ENCODE data around the gene STARD13. TPM values are rescaled to one million over a fixed set of nuclear protein-coding genes. Genes with fewer than 3 reads are reported as not detected.

STARD13 gene
- total RNA-seq, 3 donors from 2014 or later, result 34.5 to 92.4 (median 35.2) TPM

DNA sequence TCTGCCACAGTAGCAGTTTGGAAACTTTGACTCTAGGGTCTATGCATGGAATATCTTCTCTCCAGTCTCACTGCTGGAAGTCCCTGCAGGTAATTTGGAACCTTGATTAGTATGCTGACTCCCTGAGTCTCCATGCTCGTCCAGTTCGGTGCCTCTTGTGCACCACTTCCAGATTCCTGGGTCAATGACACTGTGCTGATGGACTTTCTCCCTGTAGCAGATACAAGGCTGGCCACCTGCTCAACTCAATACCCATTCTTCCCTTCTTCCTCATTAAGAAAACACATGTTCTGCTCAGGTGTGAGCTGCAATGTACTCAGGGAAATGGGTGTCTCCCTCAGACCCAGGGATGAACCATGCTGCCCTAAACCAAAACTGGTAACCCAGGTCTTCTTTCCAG lies 170.3 kb downstream of the STARD13 start:
- H3K36me3 ChIP-seq (ENCODE audit: low read depth), result no peaks in the 10 kb centered on the region
- TF ChIP-seq, protein P1, sequence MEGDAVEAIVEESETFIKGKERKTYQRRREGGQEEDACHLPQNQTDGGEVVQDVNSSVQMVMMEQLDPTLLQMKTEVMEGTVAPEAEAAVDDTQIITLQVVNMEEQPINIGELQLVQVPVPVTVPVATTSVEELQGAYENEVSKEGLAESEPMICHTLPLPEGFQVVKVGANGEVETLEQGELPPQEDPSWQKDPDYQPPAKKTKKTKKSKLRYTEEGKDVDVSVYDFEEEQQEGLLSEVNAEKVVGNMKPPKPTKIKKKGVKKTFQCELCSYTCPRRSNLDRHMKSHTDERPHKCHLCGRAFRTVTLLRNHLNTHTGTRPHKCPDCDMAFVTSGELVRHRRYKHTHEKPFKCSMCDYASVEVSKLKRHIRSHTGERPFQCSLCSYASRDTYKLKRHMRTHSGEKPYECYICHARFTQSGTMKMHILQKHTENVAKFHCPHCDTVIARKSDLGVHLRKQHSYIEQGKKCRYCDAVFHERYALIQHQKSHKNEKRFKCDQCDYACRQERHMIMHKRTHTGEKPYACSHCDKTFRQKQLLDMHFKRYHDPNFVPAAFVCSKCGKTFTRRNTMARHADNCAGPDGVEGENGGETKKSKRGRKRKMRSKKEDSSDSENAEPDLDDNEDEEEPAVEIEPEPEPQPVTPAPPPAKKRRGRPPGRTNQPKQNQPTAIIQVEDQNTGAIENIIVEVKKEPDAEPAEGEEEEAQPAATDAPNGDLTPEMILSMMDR (IDR thresholded peaks at IDR 0.05), result no peak
- intact Hi-C loops (cut with DNase I, micrococcal nuclease), result no loop called here
- no peak for DNase-seq
- H3K4me3 ChIP-seq, result no peak overlapping the region
- H3K4me1 ChIP-seq (ENCODE audit: low read depth), result peaks cover 17% of the 10 kb centered on the region
- no peak for ATAC-seq
- H3K9me3 ChIP-seq, result no peaks in the 10 kb centered on the region

DNA sequence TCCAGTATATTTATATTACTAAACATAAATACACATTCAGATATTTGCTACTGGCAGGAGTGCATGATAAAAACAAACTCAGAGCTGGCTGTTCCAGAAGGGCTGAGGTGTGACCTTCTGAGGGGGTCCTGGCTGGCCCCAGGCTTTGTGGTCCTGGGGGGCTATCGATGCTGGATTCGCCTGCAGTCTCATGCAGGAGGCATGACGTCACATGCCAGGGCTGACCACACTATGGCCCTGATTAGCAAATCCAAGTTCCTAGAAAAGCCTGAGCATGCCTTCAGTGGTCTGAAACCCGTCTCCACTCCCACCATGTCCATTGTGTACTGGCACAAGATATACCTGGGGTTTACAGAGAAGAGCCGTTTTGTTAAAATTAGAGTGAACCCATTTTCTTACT lies 171.4 kb downstream of the STARD13 start:
- intact Hi-C loops (cut with DNase I, micrococcal nuclease), result no loop called here
- Histone ChIP-seq H3K4me3 (no peak overlapping the region), H3K36me3 (ENCODE audit: low read depth) (no peaks in the 10 kb centered on the region), H3K4me1 (ENCODE audit: low read depth) (peaks cover 24% of the 10 kb centered on the region), H3K9me3 (no peaks in the 10 kb centered on the region)
- TF ChIP-seq, protein P1 (IDR thresholded peaks at IDR 0.05), result no peak
- DNase-seq, result no peak
- ATAC-seq, result no peak

DNA sequence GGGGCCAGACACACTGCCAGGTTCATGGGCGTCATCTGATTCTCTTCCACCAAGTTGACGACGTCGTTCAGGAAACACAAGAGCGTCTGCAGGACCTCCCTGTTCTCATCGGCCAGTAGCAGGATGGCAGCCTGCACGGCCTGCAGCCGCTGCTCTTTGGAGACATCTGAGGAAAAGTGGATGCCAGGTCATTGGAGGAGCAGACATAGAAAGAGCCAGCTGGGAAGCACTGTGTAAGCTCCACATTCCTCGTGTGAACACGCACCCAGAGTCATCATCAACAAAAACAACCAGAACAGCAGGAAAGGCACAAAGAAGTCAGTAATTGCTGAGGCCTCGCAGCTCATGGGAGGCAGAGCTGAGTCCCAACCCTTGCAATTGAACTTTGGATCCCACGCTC lies 172.8 kb downstream of the STARD13 start:
- peaks cover 24% of the 10 kb centered on the region for H3K4me1 ChIP-seq (ENCODE audit: low read depth)
- no peak overlapping the region for H3K4me3 ChIP-seq
- no peak for DNase-seq
- TF ChIP-seq, protein P1 (IDR thresholded peaks at IDR 0.05), result no peak
- ATAC-seq, result no peak
- intact Hi-C loops (cut with DNase I, micrococcal nuclease), result no loop called here
- H3K9me3 ChIP-seq, result no peaks in the 10 kb centered on the region
- H3K36me3 ChIP-seq (ENCODE audit: low read depth), result no peaks in the 10 kb centered on the region

DNA sequence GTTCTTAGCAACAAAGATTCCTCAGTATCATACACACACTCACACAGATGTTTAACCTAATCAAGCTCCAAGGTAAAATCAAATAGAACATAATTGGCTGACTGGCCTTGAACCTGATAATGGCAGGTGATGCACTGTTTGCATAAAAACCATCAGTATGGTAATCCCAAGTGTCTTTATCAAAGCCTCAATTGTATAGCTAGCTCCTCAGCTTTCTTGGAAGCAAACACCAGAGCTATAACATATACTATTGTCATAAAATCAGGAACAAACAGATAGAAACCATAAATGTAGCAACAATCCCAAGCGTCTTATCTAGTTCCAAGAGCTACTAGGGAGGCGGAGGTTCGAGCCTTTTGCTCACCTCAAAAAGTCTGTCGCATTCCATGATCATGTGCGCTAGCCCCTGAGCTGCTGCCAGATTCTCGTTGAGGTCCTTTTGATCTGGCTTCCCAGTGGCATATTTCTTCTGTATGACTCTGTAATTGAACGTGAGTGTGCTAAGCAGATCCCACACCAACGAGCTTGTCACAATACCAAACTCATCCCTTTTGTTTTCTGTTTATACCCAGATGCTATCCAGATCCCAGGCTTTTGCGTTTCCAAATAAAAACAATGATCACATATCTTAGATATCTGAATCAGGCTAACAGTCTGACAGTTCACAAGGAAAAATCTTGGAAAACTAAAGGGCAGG lies 174.0 kb downstream of the STARD13 start:
- intact Hi-C loops (cut with DNase I, micrococcal nuclease), result no loop called here
- ATAC-seq, result peak; percentile 82
- peaks cover 22% of the 10 kb centered on the region for H3K4me1 ChIP-seq (ENCODE audit: low read depth)
- H3K4me3 ChIP-seq, result no peak overlapping the region
- H3K9me3 ChIP-seq, result no peaks in the 10 kb centered on the region
- H3K36me3 ChIP-seq (ENCODE audit: low read depth), result no peaks in the 10 kb centered on the region
- TF ChIP-seq, protein P1 (IDR thresholded peaks at IDR 0.05), result no peak
- peak in 2 of 3 donors; percentile 43 to 58 for DNase-seq

DNA sequence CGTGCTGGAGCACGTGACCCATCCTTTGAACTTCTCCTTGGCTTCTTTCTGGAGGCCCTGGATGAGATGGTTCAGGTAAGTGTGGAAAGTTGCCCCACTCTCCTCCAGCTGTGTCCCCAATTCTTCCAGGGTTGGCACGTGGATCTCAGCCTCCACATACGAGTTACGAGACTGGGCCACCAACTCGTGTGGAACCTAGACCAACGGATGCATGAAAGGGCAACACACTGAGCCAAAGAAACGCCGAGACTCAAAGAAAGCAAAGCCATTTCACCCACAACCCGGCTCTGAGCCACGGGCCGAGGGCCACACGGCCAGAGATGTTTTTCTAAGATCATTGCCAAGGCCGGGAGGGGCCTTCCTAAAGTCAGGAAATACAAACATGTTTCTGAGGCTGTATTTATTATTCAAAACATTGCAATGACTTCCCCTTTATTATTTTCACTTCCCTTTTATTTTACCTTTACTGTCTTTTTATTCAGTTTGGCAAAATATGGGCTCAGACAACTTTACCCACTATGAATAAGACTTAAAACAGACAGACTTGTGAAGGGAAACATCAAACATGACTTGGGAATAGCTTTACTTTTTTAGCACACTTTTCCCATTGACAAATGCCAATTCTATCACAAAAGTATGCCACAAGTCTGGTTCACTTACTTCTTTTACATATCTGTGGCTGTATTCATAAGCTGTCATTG lies 174.7 kb downstream of the STARD13 start:
- ATAC-seq, result no peak
- TF ChIP-seq, protein P1 (IDR thresholded peaks at IDR 0.05), result no peak
- Histone ChIP-seq H3K4me3 (no peak overlapping the region), H3K36me3 (ENCODE audit: low read depth) (no peaks in the 10 kb centered on the region), H3K4me1 (ENCODE audit: low read depth) (peaks cover 20% of the 10 kb centered on the region), H3K9me3 (no peaks in the 10 kb centered on the region)
- intact Hi-C loops (cut with DNase I, micrococcal nuclease), result no loop called here
- DNase-seq, result peak in 2 of 3 donors; percentile 37 to 44
